Activated T-cell treated with anti-CD3 and anti-CD28 coated beads for 24 hours (primary cell): ENCODE results near the gene FHOD1.
A peak's percentile ranks its signal among the peaks of the same experiment; 100 is the strongest.

Source experiments
- DNase-seq: peaks from one replicate; pipeline ENCODE4 v3.0.0-alpha.2; 2020; ENCODE audit warnings: low read depth

FHOD1 gene

DNA sequence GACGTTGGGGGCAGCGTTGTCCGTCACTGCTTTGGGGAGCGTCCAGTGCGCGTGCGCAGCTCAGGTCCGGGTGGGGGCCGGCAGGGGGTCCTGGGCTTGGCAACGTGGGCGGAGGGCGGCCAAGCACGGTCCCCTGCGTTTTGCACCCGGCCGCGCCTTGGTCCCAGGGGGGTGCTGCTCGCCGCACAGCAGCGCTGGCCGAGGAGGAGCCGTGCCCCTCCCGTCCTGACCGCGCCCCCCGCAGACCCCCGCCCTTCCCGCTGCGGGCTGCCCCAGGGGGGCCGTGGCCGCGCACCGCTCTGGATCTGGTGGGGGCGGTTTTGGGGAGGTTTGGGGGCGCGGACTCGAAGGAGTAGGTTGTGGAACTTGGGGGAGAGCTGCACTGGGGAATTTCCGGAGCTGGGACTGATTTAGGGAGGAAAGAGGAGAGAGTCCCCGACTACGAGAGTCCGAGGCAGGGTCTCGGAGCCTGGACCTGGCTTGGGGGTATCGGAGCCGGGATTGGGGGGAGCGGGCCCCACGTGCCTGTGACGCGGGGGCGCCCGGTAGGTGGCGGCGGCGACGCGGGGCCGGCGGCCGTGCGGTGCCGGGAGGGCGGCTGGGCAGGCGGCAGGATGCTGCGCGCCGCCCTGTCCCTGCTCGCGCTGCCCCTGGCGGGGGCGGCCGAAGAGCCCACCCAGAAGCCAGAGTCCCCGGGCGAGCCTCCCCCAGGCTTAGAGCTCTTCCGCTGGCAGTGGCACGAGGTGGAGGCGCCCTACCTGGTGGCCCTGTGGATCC, 1.3 kb upstream of the FHOD1 start, which contains the start of gene SLC9A5:
Gene SLC9A5, plus strand, starts transcription at position 579 of the 777 bp plus-strand sequence. Its CDS starts 36 bp downstream, at position 615.
- DNase-seq, result no peak

DNA sequence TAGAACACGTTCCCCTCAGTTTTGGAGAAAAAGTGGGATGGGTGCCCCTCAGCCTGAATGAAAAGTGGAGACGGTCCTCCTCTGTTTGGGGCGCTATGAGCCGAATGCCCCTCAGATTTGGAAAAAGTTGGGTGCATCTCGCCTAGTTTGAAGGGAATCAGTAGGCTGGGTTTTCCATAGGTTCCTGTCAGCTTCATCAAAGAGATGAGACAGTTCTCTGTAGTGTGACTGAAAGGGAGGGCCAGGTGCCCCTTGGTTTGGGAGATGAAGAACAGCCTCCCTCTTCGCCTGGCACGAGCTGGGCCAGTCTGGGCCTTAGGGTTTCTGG, 756 bp upstream of the FHOD1 start:
- DNase-seq, result no peak

DNA sequence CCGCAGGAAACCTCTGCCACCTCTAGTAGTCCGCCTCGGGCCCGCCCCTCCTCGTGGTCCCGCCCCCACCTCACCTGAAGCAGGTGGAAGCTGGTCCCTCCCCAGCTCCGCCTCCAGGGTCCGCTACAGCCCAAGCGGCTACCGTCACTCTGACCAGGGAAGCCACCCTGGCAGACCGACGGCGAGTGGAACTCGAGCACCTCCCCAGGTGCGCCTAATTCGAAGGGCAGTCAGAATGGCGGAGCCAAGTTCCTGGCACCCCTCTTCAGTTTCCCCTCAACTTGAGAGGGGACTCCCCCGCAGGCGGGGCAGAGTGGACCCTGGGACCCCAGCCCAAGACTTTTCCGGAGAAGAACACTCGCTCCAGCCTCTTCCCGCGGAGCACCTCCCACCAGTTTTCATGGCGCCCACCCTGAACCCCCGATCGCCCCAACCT, 507 bp downstream of the FHOD1 start:
- DNase-seq, result no peak

DNA sequence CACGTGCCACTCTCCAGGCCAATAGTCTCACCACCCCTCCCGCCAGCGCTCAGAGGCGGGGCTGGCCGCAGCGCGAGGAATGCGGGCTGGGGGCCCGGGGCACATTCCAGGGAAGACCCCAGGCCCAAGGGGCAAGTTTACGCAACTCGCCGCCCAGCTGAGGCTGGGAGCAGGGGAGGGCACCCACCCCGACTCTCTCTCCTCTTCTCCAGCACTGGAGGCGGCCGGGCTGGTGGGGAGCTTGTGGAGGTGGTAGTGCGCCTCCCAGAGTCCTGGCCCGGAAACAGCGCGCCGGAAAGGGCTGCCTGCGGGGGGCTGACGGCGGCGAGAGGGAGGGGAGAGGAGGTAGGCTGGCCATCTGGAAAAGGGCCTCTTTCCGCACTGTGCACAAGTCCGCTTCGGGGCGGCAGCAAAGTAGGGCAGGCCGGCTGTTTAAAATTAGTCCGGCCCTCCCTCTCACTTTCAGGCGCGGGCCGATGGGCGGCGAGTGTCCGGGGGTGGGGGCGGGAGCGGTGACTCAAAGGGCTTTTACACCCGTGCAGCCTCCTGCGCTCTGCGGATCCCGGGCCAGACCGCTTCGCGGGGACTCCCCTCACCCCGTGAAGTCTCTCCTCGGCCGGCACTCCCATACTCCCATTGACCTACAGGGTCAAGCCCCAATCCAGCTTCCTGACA, 1.1 kb downstream of the FHOD1 start:
- DNase-seq, result no peak

DNA sequence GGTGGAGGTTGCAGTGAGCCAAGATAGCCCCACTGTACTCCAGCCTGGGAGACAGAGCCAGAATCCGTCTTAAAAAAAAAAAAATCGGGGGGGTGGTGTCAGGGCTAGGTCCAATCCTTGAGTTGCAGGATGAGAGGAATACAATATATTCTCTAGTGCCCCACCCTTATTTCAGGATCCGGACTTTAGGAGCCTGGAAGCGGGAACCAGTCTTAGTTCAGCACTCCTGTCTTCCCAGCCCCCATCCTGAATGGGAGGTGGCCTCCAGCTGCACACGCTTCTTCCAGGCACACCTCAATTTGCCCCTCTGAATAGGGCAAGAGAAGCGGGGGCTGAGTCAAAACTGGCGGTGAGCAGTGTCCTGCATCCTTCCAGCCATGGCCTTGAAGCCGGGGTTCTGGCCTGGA, 1.6 kb downstream of the FHOD1 start:
- DNase-seq, result no peak

DNA sequence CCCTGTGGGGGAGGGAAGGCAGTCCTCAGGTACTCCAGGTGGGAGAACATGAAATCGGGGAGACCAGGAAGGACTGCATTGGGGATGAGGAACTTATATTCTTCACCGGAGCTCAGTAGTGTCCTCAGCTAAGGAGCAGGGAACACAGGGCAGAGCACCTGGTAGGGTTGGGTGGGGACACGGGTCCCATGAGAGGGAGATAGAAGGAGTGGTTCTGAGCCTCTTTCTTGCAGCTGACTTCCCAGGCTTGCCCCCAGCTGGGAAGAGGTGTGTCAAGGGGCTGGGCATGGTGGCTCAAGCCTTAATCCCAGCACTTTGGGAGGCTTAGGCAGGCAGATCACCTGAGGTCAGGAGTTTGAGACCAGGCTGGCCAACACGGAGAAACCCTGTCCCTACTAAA, 2.1 kb downstream of the FHOD1 start:
- no peak for DNase-seq

DNA sequence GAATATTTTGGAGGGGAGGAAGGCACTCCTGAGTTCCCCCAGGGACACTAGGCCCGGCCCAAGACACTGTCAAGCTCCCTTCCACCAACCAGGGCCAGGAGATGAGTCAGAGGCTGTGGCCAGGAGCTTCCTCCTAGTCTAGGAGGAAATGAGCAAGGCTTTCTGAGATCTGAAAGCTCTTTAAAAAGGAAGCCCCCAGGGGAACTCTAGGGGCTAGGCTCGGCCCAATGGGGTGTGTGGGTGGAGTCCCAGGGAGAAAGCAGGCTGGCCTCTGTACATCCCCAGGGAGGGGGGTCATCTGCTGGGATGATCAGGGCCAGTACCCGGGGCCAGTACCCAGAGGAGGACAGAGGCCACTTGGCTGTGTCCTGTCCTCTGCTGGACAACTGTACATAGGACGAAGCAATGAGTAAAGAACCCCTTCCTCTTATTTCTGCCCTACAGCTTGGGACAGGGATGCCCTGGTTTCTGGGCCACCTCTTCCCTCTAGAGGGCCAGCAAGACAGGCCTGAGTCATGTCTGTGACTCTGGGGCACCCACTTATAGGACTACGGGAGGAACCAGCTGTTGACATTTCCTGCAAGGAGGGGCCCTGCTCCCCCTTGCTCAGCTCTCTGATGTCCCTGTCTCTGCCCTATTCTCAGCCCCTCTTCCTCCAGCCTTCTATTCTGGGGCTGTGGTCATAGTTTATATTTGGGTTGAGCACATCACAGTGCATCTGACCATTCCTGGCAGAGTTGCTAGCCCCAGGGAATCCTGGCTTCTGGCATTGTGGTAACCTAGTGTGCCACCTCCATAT, 2.7 kb downstream of the FHOD1 start:
- peak; percentile 74 for DNase-seq

DNA sequence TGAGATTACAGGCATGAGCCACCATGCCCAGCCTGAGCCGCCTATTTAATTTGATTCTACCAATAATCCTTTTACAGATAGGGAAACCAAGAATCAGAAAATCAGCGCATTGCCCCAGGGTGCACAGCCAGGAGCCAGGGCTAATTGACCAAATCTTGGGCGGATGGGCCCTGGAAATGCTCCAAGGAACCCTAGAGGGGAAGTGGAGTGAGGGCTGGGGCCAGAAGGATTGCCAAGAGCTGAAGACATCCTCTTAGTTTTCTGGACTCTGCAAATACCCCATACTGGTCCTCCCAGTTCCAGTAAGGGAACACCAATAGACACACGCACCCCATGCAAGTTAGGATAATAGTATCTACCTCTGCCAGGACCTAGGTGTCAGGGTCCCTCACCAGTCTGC, 3.8 kb downstream of the FHOD1 start:
- DNase-seq, result no peak

DNA sequence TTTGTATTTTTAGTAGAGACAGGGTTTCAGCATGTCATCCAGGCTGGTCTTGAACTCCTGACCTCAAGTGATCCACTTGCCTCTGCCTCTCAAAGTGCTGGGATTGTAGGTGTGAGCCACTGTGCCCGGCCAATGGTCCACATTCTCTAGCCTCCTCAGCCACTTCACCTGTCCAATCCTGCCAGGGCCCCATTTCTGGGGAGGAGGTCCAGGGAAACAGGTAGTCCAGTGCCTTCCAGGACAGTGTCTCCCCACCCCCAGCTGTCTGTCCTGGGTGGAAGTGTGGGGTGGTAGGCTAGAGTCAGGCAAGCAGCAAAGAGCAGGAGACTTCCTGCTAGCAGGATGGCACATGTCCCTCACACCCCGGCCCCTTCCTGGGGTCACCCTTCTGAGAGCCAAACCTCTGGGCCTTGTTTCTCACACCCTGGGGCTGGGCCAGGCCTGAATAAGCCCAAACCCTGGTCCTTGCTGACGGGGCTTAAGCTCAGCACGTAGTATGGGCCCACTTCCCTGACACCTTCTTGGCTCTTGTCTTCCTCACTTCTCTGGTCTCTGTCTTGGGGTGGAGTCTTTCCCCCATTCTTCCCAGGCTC, 5.0 kb downstream of the FHOD1 start:
- no peak for DNase-seq

DNA sequence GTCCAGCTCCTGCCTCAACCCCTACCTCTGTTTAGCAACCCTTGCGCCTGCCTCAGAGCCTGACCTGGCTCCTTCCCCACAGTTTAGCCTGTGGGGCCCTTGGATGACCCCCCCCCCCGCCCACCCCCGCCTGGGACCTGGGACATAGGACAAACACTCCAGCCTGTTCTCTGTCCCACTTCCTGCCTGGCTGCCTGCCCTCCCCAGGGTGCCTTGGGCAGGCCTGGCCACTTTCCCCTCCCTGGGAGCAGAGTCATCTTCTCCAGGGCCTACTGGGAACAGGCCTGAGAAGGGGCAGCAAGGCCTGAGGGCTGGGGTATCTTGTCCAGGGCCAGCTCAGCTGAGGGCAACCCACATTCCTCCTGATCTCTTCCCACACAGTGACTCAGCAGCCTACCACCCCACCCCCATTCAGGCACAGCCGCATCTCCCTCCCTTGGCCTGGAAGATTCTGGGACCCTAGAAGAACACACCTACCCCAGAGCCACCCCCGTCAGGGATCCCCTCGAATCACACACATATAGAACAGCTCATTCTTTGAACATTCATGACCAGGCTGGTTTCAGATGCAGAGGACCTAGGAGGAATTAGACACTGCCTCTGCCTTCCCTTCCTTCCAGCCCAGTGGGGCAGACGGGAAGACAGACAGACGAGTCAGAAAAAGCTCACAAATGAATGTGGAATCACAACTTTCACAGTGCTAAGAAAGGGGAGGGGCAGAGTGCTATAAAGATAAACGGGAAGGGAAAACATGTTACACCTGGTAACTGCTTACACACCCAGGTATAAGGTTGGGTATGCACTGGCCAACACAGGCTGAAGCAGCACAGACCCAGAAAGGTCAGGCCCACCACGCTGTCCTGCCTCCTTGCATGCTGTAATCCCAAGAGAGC, 6.0 kb downstream of the FHOD1 start:
- no peak for DNase-seq

DNA sequence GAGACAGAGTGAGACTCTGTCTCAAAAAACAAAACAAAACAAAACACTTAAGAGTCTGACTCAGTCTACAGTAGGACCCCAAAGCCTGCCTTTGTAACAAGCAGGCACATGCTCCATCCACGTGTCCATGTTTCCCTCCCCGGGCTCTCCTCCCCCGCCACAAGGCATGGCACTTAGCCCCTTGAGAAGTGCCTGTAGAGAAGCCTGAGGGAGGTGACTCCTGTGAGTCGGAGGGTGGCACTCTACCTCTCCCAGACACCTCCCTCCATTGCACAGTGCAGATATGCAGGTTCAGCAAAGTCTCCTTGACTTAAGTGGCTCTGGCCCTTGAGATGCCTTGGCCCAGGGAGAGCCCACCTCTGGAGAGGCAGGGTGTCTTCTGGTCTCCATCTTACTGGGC, 6.8 kb downstream of the FHOD1 start:
- no peak for DNase-seq

DNA sequence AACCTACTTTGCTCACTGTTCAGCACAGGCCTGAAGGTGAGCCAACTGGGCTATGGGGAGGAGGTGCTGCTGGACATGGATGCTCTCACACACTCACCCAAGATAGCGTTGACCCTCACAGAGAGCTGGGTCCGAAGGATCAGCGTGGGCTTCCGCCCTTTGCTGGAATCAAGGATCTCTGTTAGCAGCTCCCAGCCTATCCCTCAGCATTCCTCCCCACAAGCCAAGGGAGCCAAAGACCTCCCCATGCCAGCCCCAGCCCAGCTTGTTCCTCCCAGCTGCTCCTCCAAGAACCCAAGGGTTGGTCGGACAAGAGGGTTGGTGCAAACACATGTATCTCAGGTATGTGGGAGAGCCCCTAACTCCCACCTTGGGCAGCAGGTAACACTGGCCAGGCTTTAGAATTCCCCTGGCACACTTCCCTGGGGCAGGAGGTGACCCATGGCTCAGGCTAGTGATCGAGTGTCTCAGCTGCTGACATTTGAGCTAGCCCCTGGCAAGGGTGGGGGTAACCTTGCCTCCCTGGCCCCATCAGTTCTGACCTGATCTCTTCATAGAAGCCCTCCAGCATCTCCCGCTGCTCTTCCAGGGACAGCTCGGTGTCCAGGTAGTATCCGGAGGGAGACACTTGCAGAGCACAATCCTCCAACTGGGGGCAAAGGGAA, 8.3 kb downstream of the FHOD1 start:
- no peak for DNase-seq

DNA sequence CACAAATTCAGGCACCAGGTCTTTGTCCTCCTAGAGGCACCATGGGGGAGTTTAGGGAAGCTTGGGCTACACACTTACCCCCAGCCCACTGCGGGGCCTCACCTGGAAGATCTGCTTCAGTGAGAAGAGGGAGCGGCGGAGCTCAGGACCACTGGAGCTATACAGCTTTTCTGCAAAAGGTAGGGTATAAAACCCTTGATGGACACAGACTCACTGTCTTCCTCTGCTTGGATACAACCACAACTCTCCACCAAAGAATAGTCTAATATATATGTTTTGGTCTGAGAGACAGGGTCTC, 9.1 kb downstream of the FHOD1 start:
- no peak for DNase-seq

DNA sequence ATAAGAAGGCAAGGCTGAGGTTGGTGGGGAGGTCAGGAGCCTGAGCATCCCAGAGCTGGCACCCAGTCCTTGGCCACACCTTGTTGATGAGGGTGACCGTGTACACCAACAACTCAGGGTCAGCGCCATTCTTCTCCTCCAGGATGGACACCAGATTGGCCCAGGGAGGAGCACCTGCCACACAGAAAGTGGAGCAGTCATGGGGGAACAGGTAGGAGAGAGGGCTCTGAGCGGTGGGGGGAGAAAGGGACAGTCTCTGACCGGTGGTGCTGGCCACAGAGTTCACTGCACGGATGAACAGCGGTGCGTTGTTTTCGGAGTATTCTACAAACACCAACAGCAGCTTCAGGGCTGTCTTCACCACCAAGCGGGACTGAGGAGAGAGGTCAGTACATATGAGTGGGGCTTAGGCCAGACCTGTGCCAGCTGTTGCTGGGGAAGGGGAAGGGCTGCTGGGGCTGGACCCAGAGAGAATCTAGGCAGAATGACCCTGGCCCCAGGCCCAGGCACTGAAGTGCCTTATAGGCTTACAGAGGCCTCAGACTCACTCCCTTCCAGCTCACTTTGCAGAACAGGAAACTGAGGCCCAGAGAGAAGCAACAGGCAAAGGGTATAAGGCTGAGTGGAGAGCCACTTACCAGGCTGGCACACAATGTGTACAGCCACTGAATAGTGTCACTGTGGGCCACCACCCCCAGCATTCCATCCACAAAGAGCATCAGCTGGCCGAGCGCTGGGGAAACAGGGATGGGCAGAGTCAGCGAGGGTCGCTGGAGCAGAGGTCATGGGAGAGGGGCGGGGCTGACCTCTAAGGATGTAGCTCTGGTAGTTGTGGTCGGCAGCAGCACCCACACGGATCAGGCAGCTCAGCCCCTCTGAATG, 9.6 kb downstream of the FHOD1 start:
- no peak for DNase-seq

DNA sequence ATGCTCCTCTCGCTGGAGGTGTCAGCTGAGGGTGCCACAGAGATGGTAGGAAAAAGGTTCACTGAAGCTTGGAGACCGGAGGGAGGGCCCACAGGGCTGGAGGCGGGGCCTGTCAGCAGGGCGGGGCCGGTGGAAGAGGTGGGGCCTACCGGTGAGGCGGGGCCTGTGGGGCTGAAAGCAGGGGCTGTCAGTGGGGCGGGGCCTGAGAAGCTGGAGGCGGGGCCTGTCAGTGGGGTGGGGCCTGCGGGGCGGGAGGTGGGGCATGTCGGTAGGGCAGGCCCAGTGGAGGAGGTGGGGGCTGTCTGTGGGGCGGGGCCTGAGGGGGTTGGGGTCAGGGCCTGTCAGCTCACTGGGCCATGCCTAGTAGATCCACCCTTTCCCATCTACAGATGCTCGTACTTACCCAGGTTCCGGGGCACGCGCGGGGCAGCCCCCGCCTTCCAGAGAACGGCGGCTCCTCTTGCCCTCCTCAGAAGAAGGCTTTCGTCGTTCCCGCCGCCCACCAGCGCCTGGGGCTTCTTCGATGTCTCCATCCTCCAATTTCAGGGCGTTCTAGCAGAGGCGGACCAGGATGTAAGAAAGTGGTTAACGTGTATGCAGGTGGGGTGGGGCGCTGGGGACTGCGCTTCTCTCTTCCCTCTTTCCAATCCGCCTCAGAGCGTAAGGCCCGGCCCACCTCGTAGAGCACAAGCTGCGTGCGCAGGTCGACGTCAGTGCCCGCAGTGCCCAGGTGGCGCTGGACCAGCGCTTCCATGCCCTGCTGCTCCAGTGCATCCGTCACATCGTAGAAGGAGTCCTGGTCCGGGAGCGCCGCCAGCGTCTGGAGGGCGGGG, 10.5 kb downstream of the FHOD1 start:
- DNase-seq, result peak; percentile 69

DNA sequence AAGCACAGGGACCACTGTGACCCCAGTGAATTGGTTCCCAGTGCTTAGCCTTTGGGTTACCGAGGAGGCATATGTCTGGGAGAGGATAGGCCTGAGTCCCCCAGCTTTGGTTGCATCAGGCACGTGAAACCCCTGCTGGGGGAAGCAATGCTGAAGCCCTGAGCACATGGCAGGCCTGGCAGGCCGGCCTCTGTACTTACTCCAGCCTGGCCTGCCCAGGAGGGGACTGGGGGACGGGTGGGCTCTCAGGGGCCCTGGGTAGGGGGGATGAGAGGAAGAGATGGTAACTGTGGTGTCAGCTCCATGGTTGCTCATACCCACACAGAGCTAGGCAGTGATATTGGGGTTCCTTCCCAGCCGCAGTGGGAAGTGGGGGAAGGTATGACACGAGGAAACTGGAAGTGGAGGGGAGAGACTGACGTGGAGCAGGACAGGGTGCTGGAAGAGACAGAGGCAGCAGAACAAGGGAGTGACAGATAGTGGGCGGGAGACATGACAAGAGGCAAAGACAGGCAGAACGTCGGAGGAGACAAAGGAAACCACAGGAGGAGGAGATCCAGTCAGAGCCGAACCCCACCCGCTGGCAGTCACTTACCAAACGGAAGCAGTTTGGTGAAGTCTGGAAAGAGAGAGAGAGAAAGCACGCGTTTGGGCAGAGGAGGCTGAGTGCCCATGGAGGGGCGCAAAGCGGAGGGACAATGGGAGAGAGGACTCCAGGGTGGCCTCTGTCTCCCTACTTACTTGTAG, 11.3 kb downstream of the FHOD1 start:
- no peak for DNase-seq

DNA sequence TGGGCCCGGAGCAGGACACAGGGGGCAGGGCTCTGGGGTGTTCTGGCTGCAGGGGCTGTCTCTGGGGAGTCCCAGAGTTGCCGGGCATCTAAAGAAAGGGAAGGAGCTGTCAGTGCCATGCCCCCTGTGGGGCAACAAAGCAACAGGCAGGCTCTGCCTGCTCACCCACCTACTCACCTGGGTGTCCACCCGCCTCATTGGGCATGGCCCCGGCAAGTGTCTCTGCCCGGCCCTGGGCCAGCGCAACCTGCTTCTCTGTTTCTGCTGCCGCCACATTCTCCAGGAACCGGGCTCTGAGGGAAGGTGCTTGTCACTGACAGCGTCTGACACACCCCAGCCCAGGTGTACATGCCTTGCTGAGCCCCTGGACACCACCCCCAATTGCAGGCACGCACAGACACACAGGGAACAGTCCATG, 13.1 kb downstream of the FHOD1 start:
- no peak for DNase-seq

DNA sequence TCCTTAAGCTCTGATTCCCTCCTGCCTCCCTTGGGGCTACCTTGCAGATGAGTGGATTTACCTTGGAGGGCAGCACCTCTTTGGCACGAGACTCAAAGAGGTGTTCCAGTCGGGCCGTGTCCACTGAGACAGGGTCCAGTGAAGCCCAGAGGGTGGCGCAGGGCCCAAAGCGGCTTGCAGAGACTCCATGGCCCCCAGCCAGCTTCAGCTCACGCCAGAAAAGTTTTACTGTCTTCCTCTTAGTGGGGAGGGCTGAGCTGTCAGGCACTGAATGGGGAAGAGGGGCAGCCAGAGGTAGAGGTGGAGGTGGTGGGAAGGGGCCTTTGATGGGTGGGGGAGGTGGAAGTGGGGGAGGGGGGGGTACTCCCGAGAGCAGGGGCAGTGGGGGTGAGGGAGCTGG, 13.7 kb downstream of the FHOD1 start:
- DNase-seq, result no peak
